ENCODE measurements around the gene CADPS. TPM values are rescaled to one million over a fixed set of nuclear protein-coding genes. Genes with fewer than 3 reads are reported as not detected.

The CADPS gene
- polyA plus RNA-seq, 1 donor (not counting 4 experiments of a cell fraction or from before 2014, with no cell fraction given) = not detected

- no peak for DNase-seq (ENCODE audit: low read depth, low spot score)
- FAIRE-seq = no peak
- Histone ChIP-seq H2AFZ (ENCODE audit: control insufficient read depth, low read length) (no peak overlapping the region), H3K9me1 (ENCODE audit: control insufficient read depth, extremely low read depth, insufficient read depth, low read length) (no peaks in the 10 kb centered on the region), H3K79me2 (ENCODE audit: control insufficient read depth, insufficient read depth, low read length) (no peaks in the 10 kb centered on the region), H3K27ac (ENCODE audit: control insufficient read depth, insufficient read depth, low read length) (no peak overlapping the region), H3K4me2 (ENCODE audit: control insufficient read depth, extremely low read depth, insufficient read depth, low read depth, low read length) (no peak overlapping the region), H3K4me1 (ENCODE audit: control insufficient read depth, extremely low read depth, insufficient read depth, low read length) (no peaks in the 10 kb centered on the region), H3K4me3 (ENCODE audit: control insufficient read depth in 2 of 3, extremely low read depth in 1 of 3, insufficient read depth in 2 of 3, low read depth in 1 of 3, low read length in 3 of 3) (no peak overlapping the region), H3K9me3 (ENCODE audit: control insufficient read depth, low read depth, low read length) (no peaks in the 10 kb centered on the region), H4K20me1 (ENCODE audit: control insufficient read depth, extremely low read depth, insufficient read depth, low read length) (no peaks in the 10 kb centered on the region), H3K27me3 (ENCODE audit: control insufficient read depth, extremely low read depth, insufficient read depth, low read length) (no peaks in the 10 kb centered on the region), H3K9ac (ENCODE audit: control insufficient read depth, extremely low read depth, insufficient read depth, low read length) (no peak overlapping the region), H3K36me3 (ENCODE audit: control insufficient read depth in 2 of 2, extremely low read depth in 1 of 2, insufficient read depth in 2 of 2, low read length in 2 of 2) (no peaks in the 10 kb centered on the region)
- dilution Hi-C loops (cut with MboI; ENCODE audit: extremely low pct_ligation_motif_present, low sequenced_read_pairs) = no loop called here
- no peak for TF ChIP-seq EZH2 (IDR thresholded peaks at IDR 0.05; ENCODE audit: low read length)
- TF ChIP-seq CTCF (optimal IDR thresholded peaks at IDR 0.05 in 1 of 3, IDR thresholded peaks at IDR 0.05 in 1 of 3, conservative IDR thresholded peaks at IDR 0.05 in 1 of 3; ENCODE audit: extremely low read depth in 1 of 3, insufficient read depth in 2 of 3, low read length in 3 of 3) = no peak
Measured at GRCh38 chr3:62905331-62905730, 30.1 kb upstream of the CADPS start.

DNA sequence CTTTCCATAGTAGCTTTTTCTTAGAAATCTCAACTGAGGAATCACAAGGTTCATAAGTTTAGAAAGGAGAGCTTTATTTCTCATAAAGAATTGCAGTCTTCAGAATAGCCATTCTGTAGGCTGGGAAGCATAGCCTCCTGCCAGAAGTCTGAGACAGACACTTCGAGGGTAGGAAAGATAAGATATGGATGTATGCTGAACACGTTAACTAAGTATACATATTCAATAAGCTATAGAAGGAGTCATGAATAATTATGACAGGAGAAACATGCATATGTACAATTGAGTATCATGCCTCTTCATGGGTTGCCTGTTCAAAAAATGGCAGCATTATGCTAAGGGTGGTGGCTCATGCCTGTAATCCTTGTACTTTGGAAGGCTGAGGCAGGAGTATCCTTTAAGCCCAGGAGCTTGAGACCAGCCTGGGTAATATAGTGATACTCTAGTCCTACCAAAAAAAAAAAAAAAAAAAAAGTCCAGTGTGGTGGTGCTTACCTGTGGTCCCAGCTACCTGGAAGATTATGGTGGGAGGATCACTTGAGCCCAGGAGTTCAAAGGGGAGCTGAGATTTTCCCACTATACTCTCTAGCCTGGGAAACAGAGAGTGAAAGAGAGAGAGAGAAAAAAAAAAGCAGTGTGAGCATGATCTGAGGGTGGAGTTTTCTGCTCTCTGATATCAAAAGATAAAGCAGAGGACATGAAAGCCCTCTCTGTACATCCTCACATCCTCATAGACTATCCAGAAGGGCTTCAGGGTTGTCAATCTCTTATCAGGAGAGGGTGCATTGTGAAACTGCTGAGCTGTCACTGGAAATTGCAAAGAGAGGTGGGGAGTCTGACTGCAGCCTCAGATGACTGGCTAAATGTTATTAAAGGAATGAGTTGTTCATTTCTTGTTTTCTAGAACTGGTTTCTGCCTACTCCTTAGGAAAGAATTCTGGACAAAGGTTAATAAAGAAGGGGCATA, 23.6 kb upstream of the CADPS start:
- no peak overlapping the region for H2AFZ ChIP-seq (ENCODE audit: control insufficient read depth, low read length)
- H3K79me2 ChIP-seq (ENCODE audit: control insufficient read depth, insufficient read depth, low read length) = no peaks in the 10 kb centered on the region
- no peak for DNase-seq (ENCODE audit: low read depth, low spot score)
- no peak overlapping the region for H3K4me3 ChIP-seq (ENCODE audit: control insufficient read depth in 2 of 3, extremely low read depth in 1 of 3, insufficient read depth in 2 of 3, low read depth in 1 of 3, low read length in 3 of 3)
- no peak overlapping the region for H3K4me2 ChIP-seq (ENCODE audit: control insufficient read depth, extremely low read depth, insufficient read depth, low read depth, low read length)
- H3K9ac ChIP-seq (ENCODE audit: control insufficient read depth, extremely low read depth, insufficient read depth, low read length) = no peak overlapping the region
- no peak overlapping the region for H3K27ac ChIP-seq (ENCODE audit: control insufficient read depth, insufficient read depth, low read length)
- no peaks in the 10 kb centered on the region for H3K27me3 ChIP-seq (ENCODE audit: control insufficient read depth, extremely low read depth, insufficient read depth, low read length)
- dilution Hi-C loops (cut with MboI; ENCODE audit: extremely low pct_ligation_motif_present, low sequenced_read_pairs) = no loop called here
- TF ChIP-seq CTCF (optimal IDR thresholded peaks at IDR 0.05 in 1 of 3, IDR thresholded peaks at IDR 0.05 in 1 of 3, conservative IDR thresholded peaks at IDR 0.05 in 1 of 3; ENCODE audit: extremely low read depth in 1 of 3, insufficient read depth in 2 of 3, low read length in 3 of 3) (no peak), EZH2 (IDR thresholded peaks at IDR 0.05; ENCODE audit: low read length) (no peak)
- no peak for FAIRE-seq
- H3K9me1 ChIP-seq (ENCODE audit: control insufficient read depth, extremely low read depth, insufficient read depth, low read length) = no peaks in the 10 kb centered on the region
- H3K9me3 ChIP-seq (ENCODE audit: control insufficient read depth, low read depth, low read length) = no peaks in the 10 kb centered on the region
- no peaks in the 10 kb centered on the region for H4K20me1 ChIP-seq (ENCODE audit: control insufficient read depth, extremely low read depth, insufficient read depth, low read length)
- no peaks in the 10 kb centered on the region for H3K36me3 ChIP-seq (ENCODE audit: control insufficient read depth in 2 of 2, extremely low read depth in 1 of 2, insufficient read depth in 2 of 2, low read length in 2 of 2)
- H3K4me1 ChIP-seq (ENCODE audit: control insufficient read depth, extremely low read depth, insufficient read depth, low read length) = no peaks in the 10 kb centered on the region
